ENCODE measurements around the gene LCE2A.

LCE2A gene

GRCh38 chr1:152741656-152742055 is 43.5 kb downstream of the LCE2A start:
- no peak for FAIRE-seq
- TF ChIP-seq CTCF (IDR thresholded peaks at IDR 0.05; ENCODE audit: insufficient read depth, missing control alignments): no peak
- DNase-seq (ENCODE audit: insufficient read length, low spot score): no peak

- no peak for FAIRE-seq
- no peak for DNase-seq (ENCODE audit: insufficient read length, low spot score)
- no peak for TF ChIP-seq CTCF (IDR thresholded peaks at IDR 0.05; ENCODE audit: insufficient read depth, missing control alignments)
Observed at GRCh38 chr1:152743371-152744145, 45.4 kb downstream of the LCE2A start.

- peak; percentile 43 for TF ChIP-seq CTCF (IDR thresholded peaks at IDR 0.05; ENCODE audit: insufficient read depth, missing control alignments)
- no peak for DNase-seq (ENCODE audit: insufficient read length, low spot score)
- FAIRE-seq: no peak
Observed at GRCh38 chr1:152745289-152745704, 47.2 kb downstream of the LCE2A start.

- FAIRE-seq (no peak), DNase-seq (ENCODE audit: insufficient read length, low spot score) (no peak)
- no peak for TF ChIP-seq CTCF (IDR thresholded peaks at IDR 0.05; ENCODE audit: insufficient read depth, missing control alignments)
Observed at GRCh38 chr1:152745765-152746444, 47.8 kb downstream of the LCE2A start.

- DNase-seq (ENCODE audit: insufficient read length, low spot score) (no peak), FAIRE-seq (no peak)
- TF ChIP-seq CTCF (IDR thresholded peaks at IDR 0.05; ENCODE audit: insufficient read depth, missing control alignments): no peak
Observed at GRCh38 chr1:152747831-152748230, 49.7 kb downstream of the LCE2A start.

Data from D721Med (cell line).